ENCODE results near the gene PWWP2B.

- TF ChIP-seq CTCF (conservative IDR thresholded peaks at IDR 0.05) = no peak
- no peak for TF ChIP-seq ZFX (IDR thresholded peaks at IDR 0.05)
These were observed 40.3 kb upstream of the PWWP2B start for GRCh38 chr10:132356621-132357195.
